DND-41 (cell line): ENCODE measurements around the gene DNPEP.

ENCODE experiments used
- CTCF ChIP-seq: IDR thresholded peaks from 2 replicates; pipeline ENCODE4 v1.5.1; 2012; ENCODE audit warnings: borderline replicate concordance, low read length, moderate library complexity, mild to moderate bottlenecking; ENCODE audit not compliant: poor library complexity, severe bottlenecking; ENCODE audit errors: extremely low read depth
- EZH2 ChIP-seq: IDR thresholded peaks from 3 replicates; pipeline ENCODE4 v1.6.1; 2012; ENCODE audit warnings: borderline replicate concordance, low read depth, mild to moderate bottlenecking, moderate library complexity, low read length, inconsistent platforms; ENCODE audit not compliant: severe bottlenecking

GRCh38 chr2:219362072-219362471 lies 25.6 kb downstream of the DNPEP start:
- no peak for TF ChIP-seq CTCF
- no peak for TF ChIP-seq EZH2
